T-helper 2 cell treated with Interferon-gamma antibody and Interleukin-4, amounts not matched to agents 5 μg/mL and 100 μg/mL, for 36 hours (primary cell): ENCODE results near the gene ARPP21.

Source experiments
- DNase-seq: peaks from one replicate; pipeline ENCODE4 v3.0.0; 2021; ENCODE audit warnings: low spot score
- H3K27ac Mint-ChIP-seq: one replicate; pipeline ENCODE4 v1.8.0; 2021; ENCODE audit warnings: mild to moderate bottlenecking, mixed read lengths
- H3K27me3 Mint-ChIP-seq: one replicate; pipeline ENCODE4 v1.8.0; 2021; ENCODE audit warnings: low read depth, mixed read lengths
- H3K36me3 Mint-ChIP-seq: one replicate; pipeline ENCODE4 v1.8.0; 2021; ENCODE audit warnings: low read depth, mixed read lengths
- H3K4me1 Mint-ChIP-seq: one replicate; pipeline ENCODE4 v1.8.0; 2021; ENCODE audit warnings: low read depth, mixed read lengths
- H3K4me3 Mint-ChIP-seq: one replicate; pipeline ENCODE4 v1.8.0; 2022; ENCODE audit warnings: mild to moderate bottlenecking, moderate library complexity, mixed read lengths
- H3K9me3 Mint-ChIP-seq: one replicate; pipeline ENCODE4 v1.8.0; 2021; ENCODE audit warnings: mixed read lengths

ARPP21 gene

DNA sequence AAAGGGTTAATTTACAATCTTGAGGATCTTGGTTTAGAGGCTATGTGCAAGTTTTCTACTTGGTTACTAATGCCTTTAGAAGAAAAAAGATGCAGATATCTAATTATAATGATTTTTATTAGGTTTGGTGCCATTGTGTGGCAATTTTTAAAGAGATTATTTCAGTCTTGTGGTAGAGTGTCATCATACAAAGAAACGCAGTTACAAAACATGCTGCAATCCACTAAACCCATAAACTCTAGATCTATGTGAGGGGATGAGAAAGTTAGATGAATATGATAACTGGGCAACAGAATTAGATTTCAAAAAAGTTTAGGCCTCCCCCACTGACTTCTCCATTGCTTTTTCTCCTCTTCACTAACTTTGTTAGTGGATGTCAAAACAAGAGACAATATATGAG is 106.0 kb downstream of the ARPP21 start:
- Mint-ChIP-seq H3K27ac (no peak overlapping the region), H3K4me3 (no peak overlapping the region), H3K36me3 (no peaks in the 10 kb centered on the region), H3K27me3 (no peaks in the 10 kb centered on the region), H3K4me1 (no peaks in the 10 kb centered on the region), H3K9me3 (no peaks in the 10 kb centered on the region)
- DNase-seq, result no peak

- H3K9me3 Mint-ChIP-seq, result no peaks in the 10 kb centered on the region
- no peaks in the 10 kb centered on the region for H3K27me3 Mint-ChIP-seq
- no peak overlapping the region for H3K27ac Mint-ChIP-seq
- no peaks in the 10 kb centered on the region for H3K36me3 Mint-ChIP-seq
- H3K4me3 Mint-ChIP-seq, result no peak overlapping the region
- DNase-seq, result no peak
- H3K4me1 Mint-ChIP-seq, result no peaks in the 10 kb centered on the region
Observed at GRCh38 chr3:35745802-35746484, 106.6 kb downstream of the ARPP21 start.

- no peaks in the 10 kb centered on the region for H3K4me1 Mint-ChIP-seq
- no peak for DNase-seq
- H3K36me3 Mint-ChIP-seq, result no peaks in the 10 kb centered on the region
- H3K27ac Mint-ChIP-seq, result no peak overlapping the region
- H3K9me3 Mint-ChIP-seq, result no peaks in the 10 kb centered on the region
- no peak overlapping the region for H3K4me3 Mint-ChIP-seq
- no peaks in the 10 kb centered on the region for H3K27me3 Mint-ChIP-seq
Observed at GRCh38 chr3:35746492-35746891, 107.2 kb downstream of the ARPP21 start.

DNA sequence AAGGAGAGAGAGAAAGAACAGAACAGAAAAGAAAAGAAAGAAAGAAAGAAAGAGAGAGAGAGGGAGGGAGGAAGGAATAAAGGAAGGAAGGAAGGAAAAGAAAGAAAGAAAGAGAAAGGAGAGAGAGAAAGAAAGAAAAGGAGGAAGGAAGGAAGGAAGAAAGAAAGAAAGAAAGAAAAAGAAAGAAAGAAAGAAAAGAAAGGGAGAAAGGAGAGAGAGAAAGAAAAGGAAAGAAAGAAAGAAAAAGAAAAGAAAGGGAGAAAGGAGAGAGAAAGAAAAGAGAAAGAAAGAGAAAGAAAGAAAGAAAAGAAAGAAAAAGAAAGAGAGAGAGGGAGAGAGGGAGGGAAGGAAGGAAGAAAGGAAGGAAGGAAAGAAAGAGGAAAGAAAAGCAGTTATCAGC is 108.8 kb downstream of the ARPP21 start:
- Mint-ChIP-seq H3K27ac (no peak overlapping the region), H3K36me3 (no peaks in the 10 kb centered on the region), H3K9me3 (no peaks in the 10 kb centered on the region), H3K4me1 (no peaks in the 10 kb centered on the region), H3K27me3 (no peaks in the 10 kb centered on the region), H3K4me3 (no peak overlapping the region)
- no peak for DNase-seq

DNA sequence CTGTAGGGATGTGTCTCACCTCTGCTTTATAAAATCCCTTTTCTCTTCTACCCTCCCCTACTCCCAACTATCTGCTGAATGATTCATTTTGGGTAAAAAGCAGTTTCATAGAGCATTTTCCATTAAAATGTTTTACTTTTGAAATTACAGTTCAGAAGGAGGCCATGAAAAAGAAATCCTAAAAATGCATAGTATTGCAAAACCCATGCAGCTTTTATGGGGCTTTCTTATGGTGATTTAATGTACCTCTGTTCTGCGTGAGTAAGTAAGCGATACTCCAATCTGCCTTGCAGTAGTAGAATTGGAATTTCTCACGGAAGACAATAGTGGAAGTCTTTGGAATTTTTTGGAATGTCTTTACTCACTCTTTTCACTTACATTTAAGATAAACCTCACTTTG is 111.9 kb downstream of the ARPP21 start:
- Mint-ChIP-seq H3K4me3 (no peak overlapping the region), H3K27me3 (no peaks in the 10 kb centered on the region), H3K4me1 (no peaks in the 10 kb centered on the region), H3K36me3 (no peaks in the 10 kb centered on the region), H3K9me3 (no peaks in the 10 kb centered on the region), H3K27ac (no peak overlapping the region)
- no peak for DNase-seq

- Mint-ChIP-seq H3K36me3 (no peaks in the 10 kb centered on the region), H3K27ac (no peak overlapping the region), H3K4me1 (no peaks in the 10 kb centered on the region), H3K4me3 (no peak overlapping the region), H3K9me3 (no peaks in the 10 kb centered on the region), H3K27me3 (no peaks in the 10 kb centered on the region)
- no peak for DNase-seq
Observed at GRCh38 chr3:35757991-35758757, 118.8 kb downstream of the ARPP21 start.

GRCh38 chr3:35760146-35760545 is 120.8 kb downstream of the ARPP21 start:
- Mint-ChIP-seq H3K4me3 (no peak overlapping the region), H3K36me3 (no peaks in the 10 kb centered on the region), H3K4me1 (no peaks in the 10 kb centered on the region), H3K9me3 (no peaks in the 10 kb centered on the region), H3K27ac (no peak overlapping the region), H3K27me3 (no peaks in the 10 kb centered on the region)
- no peak for DNase-seq

DNA sequence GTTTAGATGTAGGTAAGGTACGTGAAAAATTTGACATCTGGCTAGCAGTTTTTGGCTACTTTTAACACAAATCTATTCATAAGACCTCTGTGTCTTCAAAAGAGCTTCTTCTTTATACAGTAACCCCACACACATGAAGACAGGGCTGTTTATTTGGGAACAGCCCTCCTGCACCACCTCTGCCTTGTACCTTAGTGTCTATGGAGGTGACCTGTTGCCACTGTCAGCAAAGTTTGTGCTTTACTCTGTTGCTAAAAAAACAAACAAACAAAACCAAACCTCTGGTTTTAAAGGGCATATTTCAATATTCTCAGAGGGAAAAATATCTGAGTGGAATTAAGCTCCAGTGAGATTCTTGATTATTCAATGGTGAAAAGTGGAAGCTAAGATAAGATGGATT is 122.0 kb downstream of the ARPP21 start:
- no peaks in the 10 kb centered on the region for H3K36me3 Mint-ChIP-seq
- no peaks in the 10 kb centered on the region for H3K4me1 Mint-ChIP-seq
- H3K27me3 Mint-ChIP-seq, result no peaks in the 10 kb centered on the region
- no peak overlapping the region for H3K4me3 Mint-ChIP-seq
- H3K27ac Mint-ChIP-seq, result no peak overlapping the region
- DNase-seq, result no peak
- no peaks in the 10 kb centered on the region for H3K9me3 Mint-ChIP-seq

DNA sequence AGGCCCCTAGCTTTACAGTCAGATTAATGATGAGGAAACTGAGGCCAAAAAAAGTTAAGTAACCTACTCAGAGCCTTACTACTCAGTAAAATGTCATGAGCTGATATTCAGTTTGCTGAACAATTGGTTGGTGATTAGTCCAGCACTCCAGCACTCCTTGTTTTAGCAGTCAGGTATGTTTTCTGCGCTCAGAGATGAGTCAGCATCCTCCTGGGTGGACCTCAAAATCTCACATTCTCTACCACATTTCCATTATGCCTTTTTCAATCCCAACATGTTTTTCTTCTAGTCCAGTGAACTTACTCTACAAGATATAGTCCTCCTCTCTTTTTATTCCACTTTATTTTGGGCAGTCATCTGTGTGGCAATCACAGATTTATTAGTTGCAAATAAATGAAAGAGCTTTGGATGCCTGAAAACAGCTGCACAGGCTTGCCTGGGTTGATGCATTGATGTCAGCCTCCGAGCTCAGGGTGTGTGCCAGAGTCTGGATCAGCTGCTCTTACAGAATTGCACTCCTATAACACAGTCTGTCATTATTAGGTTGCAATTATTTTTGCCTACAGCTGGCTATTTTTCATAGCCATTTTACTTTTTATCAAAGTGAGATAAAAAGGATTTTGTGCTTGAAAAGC is 133.2 kb downstream of the ARPP21 start:
- no peaks in the 10 kb centered on the region for H3K27me3 Mint-ChIP-seq
- DNase-seq, result no peak
- no peaks in the 10 kb centered on the region for H3K4me1 Mint-ChIP-seq
- no peaks in the 10 kb centered on the region for H3K36me3 Mint-ChIP-seq
- H3K27ac Mint-ChIP-seq, result no peak overlapping the region
- H3K9me3 Mint-ChIP-seq, result no peaks in the 10 kb centered on the region
- H3K4me3 Mint-ChIP-seq, result no peak overlapping the region

- H3K36me3 Mint-ChIP-seq, result no peaks in the 10 kb centered on the region
- no peaks in the 10 kb centered on the region for H3K4me1 Mint-ChIP-seq
- H3K9me3 Mint-ChIP-seq, result no peaks in the 10 kb centered on the region
- H3K27me3 Mint-ChIP-seq, result no peaks in the 10 kb centered on the region
- DNase-seq, result no peak
- H3K27ac Mint-ChIP-seq, result no peak overlapping the region
- no peak overlapping the region for H3K4me3 Mint-ChIP-seq
Observed at GRCh38 chr3:35773417-35773816, 134.1 kb downstream of the ARPP21 start.

DNA sequence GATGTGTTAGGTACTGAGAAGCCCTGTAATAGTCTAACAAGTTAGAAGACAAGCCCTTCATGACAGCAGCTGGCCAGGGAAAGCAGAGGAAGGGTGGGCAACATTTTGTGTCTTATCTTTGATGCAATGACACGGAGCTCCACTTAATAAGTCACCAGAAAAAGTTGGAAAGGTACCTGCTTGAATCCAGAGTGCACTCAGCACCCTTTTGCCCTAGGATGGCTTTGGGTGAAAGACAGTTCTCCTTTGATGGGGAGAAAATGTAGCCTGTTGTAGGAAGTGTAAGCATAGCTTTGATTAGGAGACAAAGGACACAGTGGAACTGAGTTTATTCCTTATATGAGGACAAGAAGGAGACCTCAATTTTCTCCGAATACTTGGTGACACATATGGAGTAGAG is 137.0 kb downstream of the ARPP21 start:
- DNase-seq, result no peak
- no peak overlapping the region for H3K4me3 Mint-ChIP-seq
- H3K4me1 Mint-ChIP-seq, result no peaks in the 10 kb centered on the region
- H3K27ac Mint-ChIP-seq, result no peak overlapping the region
- no peaks in the 10 kb centered on the region for H3K36me3 Mint-ChIP-seq
- H3K9me3 Mint-ChIP-seq, result no peaks in the 10 kb centered on the region
- H3K27me3 Mint-ChIP-seq, result no peaks in the 10 kb centered on the region

GRCh38 chr3:35777065-35777464 is 137.7 kb downstream of the ARPP21 start:
- H3K27me3 Mint-ChIP-seq, result no peaks in the 10 kb centered on the region
- no peaks in the 10 kb centered on the region for H3K9me3 Mint-ChIP-seq
- H3K27ac Mint-ChIP-seq, result no peak overlapping the region
- H3K4me1 Mint-ChIP-seq, result no peaks in the 10 kb centered on the region
- H3K36me3 Mint-ChIP-seq, result no peaks in the 10 kb centered on the region
- no peak overlapping the region for H3K4me3 Mint-ChIP-seq
- DNase-seq, result no peak

GRCh38 chr3:35777563-35778554 is 138.5 kb downstream of the ARPP21 start:
- DNase-seq, result no peak
- no peak overlapping the region for H3K4me3 Mint-ChIP-seq
- H3K4me1 Mint-ChIP-seq, result no peaks in the 10 kb centered on the region
- no peaks in the 10 kb centered on the region for H3K27me3 Mint-ChIP-seq
- H3K36me3 Mint-ChIP-seq, result no peaks in the 10 kb centered on the region
- no peak overlapping the region for H3K27ac Mint-ChIP-seq
- no peaks in the 10 kb centered on the region for H3K9me3 Mint-ChIP-seq
